Measurements from ENCODE around the gene DIAPH3. TPM values are rescaled to one million over a fixed set of nuclear protein-coding genes. Genes with fewer than 3 reads are reported as not detected.

Gene DIAPH3
- total RNA-seq, 1 donor from 2014 or later, result 4.5 TPM

DNA sequence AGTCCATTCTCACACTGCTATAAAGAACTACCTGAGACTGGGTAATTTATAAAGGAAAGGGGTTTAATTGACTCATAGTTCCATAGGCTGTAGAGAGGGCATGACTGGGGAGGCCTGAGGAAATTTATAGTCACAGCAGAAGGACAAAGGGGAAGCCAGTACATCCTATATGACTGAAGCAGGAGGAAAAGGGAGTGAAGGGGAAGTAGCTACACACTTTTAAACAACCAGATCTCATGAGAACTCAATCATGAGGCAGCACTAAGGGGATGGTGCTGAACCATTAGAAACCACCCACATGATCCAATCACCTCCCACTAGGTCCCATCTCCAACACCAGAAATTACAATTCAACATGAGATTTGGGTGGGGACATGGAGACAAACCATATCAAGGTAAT, 209.1 kb downstream of the DIAPH3 start:
- H3K4me1 Mint-ChIP-seq (ENCODE audit: unreplicated experiment), result peaks cover 3% of the 10 kb centered on the region
- peaks cover 9% of the 10 kb centered on the region for H3K36me3 Mint-ChIP-seq (ENCODE audit: low read depth, unreplicated experiment)
- H3K9me3 Mint-ChIP-seq (ENCODE audit: unreplicated experiment), result no peaks in the 10 kb centered on the region
- no peaks in the 10 kb centered on the region for H3K27me3 Mint-ChIP-seq (ENCODE audit: unreplicated experiment)
- TF ChIP-seq, protein P1, sequence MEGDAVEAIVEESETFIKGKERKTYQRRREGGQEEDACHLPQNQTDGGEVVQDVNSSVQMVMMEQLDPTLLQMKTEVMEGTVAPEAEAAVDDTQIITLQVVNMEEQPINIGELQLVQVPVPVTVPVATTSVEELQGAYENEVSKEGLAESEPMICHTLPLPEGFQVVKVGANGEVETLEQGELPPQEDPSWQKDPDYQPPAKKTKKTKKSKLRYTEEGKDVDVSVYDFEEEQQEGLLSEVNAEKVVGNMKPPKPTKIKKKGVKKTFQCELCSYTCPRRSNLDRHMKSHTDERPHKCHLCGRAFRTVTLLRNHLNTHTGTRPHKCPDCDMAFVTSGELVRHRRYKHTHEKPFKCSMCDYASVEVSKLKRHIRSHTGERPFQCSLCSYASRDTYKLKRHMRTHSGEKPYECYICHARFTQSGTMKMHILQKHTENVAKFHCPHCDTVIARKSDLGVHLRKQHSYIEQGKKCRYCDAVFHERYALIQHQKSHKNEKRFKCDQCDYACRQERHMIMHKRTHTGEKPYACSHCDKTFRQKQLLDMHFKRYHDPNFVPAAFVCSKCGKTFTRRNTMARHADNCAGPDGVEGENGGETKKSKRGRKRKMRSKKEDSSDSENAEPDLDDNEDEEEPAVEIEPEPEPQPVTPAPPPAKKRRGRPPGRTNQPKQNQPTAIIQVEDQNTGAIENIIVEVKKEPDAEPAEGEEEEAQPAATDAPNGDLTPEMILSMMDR (IDR thresholded peaks at IDR 0.05; ENCODE audit: unreplicated experiment), result no peak
- H3K27ac Mint-ChIP-seq (ENCODE audit: unreplicated experiment), result no peak overlapping the region
- H3K4me3 Mint-ChIP-seq (ENCODE audit: unreplicated experiment), result no peak overlapping the region
- DNase-seq (ENCODE audit: low spot score), result no peak

- TF ChIP-seq, protein P1 (IDR thresholded peaks at IDR 0.05; ENCODE audit: unreplicated experiment), result no peak
- Mint-ChIP-seq H3K4me3 (ENCODE audit: unreplicated experiment) (no peak overlapping the region), H3K27me3 (ENCODE audit: unreplicated experiment) (no peaks in the 10 kb centered on the region), H3K36me3 (ENCODE audit: low read depth, unreplicated experiment) (peaks cover 5% of the 10 kb centered on the region), H3K4me1 (ENCODE audit: unreplicated experiment) (peaks cover 3% of the 10 kb centered on the region), H3K9me3 (ENCODE audit: unreplicated experiment) (no peaks in the 10 kb centered on the region), H3K27ac (ENCODE audit: unreplicated experiment) (no peak overlapping the region)
- DNase-seq (ENCODE audit: low spot score), result no peak
Observed at GRCh38 chr13:59951011-59951410, 212.7 kb downstream of the DIAPH3 start.

DNA sequence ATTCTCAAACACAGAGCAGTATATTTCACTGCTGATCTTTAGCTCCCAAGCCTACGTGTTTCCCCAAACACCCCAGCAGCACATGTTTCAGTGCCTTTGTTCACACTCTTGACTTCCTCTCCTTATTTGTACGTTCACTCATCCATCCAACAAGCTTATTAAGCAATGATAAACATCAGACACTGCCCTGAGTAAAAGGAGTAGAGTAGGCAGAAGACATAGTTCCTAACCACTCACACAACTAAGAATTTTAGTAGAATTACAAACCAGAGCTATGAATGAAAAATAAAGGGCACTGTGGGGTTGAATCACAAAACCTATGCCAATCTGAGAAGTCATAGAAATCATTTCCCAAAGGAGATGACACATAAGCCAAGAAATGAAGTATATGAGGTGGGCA, 213.5 kb downstream of the DIAPH3 start:
- Mint-ChIP-seq H3K9me3 (ENCODE audit: unreplicated experiment) (no peaks in the 10 kb centered on the region), H3K27ac (ENCODE audit: unreplicated experiment) (no peak overlapping the region), H3K4me1 (ENCODE audit: unreplicated experiment) (peaks cover 3% of the 10 kb centered on the region), H3K27me3 (ENCODE audit: unreplicated experiment) (no peaks in the 10 kb centered on the region), H3K36me3 (ENCODE audit: low read depth, unreplicated experiment) (no peaks in the 10 kb centered on the region), H3K4me3 (ENCODE audit: unreplicated experiment) (no peak overlapping the region)
- no peak for DNase-seq (ENCODE audit: low spot score)
- TF ChIP-seq, protein P1 (IDR thresholded peaks at IDR 0.05; ENCODE audit: unreplicated experiment), result no peak

GRCh38 chr13:59948686-59949085, 215.0 kb downstream of the DIAPH3 start:
- Mint-ChIP-seq H3K4me1 (ENCODE audit: unreplicated experiment) (peaks cover 3% of the 10 kb centered on the region), H3K9me3 (ENCODE audit: unreplicated experiment) (no peaks in the 10 kb centered on the region), H3K36me3 (ENCODE audit: low read depth, unreplicated experiment) (no peaks in the 10 kb centered on the region), H3K27me3 (ENCODE audit: unreplicated experiment) (peaks cover 1% of the 10 kb centered on the region), H3K27ac (ENCODE audit: unreplicated experiment) (no peak overlapping the region), H3K4me3 (ENCODE audit: unreplicated experiment) (no peak overlapping the region)
- no peak for DNase-seq (ENCODE audit: low spot score)
- TF ChIP-seq, protein P1 (IDR thresholded peaks at IDR 0.05; ENCODE audit: unreplicated experiment), result no peak

DNA sequence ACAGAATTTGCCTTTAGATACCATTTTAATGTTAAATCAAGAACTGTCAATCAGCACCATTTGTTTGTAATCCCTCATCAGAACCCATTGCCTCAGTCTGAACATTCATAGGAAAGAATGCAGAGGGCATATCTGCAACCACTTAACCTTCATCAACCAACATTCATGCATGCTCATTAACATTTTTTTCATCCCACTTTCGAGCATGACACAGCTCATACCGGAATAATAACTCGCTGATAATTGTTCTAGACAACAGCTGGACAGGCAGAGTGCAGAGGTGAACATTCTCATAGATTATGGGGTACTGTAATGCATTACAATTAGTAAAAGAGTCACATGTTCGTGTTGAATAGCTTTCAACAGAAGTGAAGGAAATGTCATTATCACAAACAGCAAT, 216.8 kb downstream of the DIAPH3 start:
- DNase-seq (ENCODE audit: low spot score), result no peak
- H3K27me3 Mint-ChIP-seq (ENCODE audit: unreplicated experiment), result peaks cover 1% of the 10 kb centered on the region
- peaks cover 3% of the 10 kb centered on the region for H3K4me1 Mint-ChIP-seq (ENCODE audit: unreplicated experiment)
- TF ChIP-seq, protein P1 (IDR thresholded peaks at IDR 0.05; ENCODE audit: unreplicated experiment), result no peak
- no peak overlapping the region for H3K4me3 Mint-ChIP-seq (ENCODE audit: unreplicated experiment)
- no peaks in the 10 kb centered on the region for H3K36me3 Mint-ChIP-seq (ENCODE audit: low read depth, unreplicated experiment)
- no peaks in the 10 kb centered on the region for H3K9me3 Mint-ChIP-seq (ENCODE audit: unreplicated experiment)
- H3K27ac Mint-ChIP-seq (ENCODE audit: unreplicated experiment), result no peak overlapping the region

All from endothelial cell (in vitro differentiated cells).